ENCODE results near the gene PILRA. TPM values are rescaled to one million over a fixed set of nuclear protein-coding genes. Genes with fewer than 3 reads are reported as not detected.

The PILRA gene
- total RNA-seq, 1 donor from 2014 or later: 2.2 TPM

- DNase-seq: no peak
- no peaks in the 10 kb centered on the region for H3K9me3 Mint-ChIP-seq
- H3K36me3 Mint-ChIP-seq (ENCODE audit: low read depth): no peaks in the 10 kb centered on the region
- no peak for TF ChIP-seq CTCF (IDR thresholded peaks at IDR 0.05)
- no peak overlapping the region for H3K4me3 Mint-ChIP-seq
- CTCF ChIA-PET: interaction anchor here (1.1 kb wide), 1 partner anchor 23 kb away, joined by 3 read pairs; no protein-coding TSS in a partner anchor
- no peak overlapping the region for H3K27ac Mint-ChIP-seq
- ATAC-seq (ENCODE audit: low read depth): no peak
- POLR2A ChIA-PET: interaction anchor here (0.7 kb wide), 1 partner anchor 16 kb away, joined by 3 read pairs; no protein-coding TSS in a partner anchor
- intact Hi-C loops (cut with micrococcal nuclease): no loop called here
- H3K4me1 Mint-ChIP-seq: peaks cover 11% of the 10 kb centered on the region
- no peaks in the 10 kb centered on the region for H3K27me3 Mint-ChIP-seq
Observed at GRCh38 chr7:100384628-100385294, 11.5 kb downstream of the PILRA start.

GRCh38 chr7:100386940-100387339 lies 13.7 kb downstream of the PILRA start:
- H3K27me3 Mint-ChIP-seq: no peaks in the 10 kb centered on the region
- CTCF ChIA-PET: interaction anchor here (0.7 to 1.4 kb wide), 2 partner anchors 21 to 128 kb away, joined by 3 read pairs; no protein-coding TSS in a partner anchor
- no peak for ATAC-seq (ENCODE audit: low read depth)
- no peak overlapping the region for H3K27ac Mint-ChIP-seq
- no peaks in the 10 kb centered on the region for H3K36me3 Mint-ChIP-seq (ENCODE audit: low read depth)
- DNase-seq: no peak
- intact Hi-C loops (cut with micrococcal nuclease): no loop called here
- H3K4me3 Mint-ChIP-seq: no peak overlapping the region
- no peak for TF ChIP-seq CTCF (IDR thresholded peaks at IDR 0.05)
- H3K4me1 Mint-ChIP-seq: peaks cover 6% of the 10 kb centered on the region
- POLR2A ChIA-PET: no interaction called here
- no peaks in the 10 kb centered on the region for H3K9me3 Mint-ChIP-seq

- POLR2A ChIA-PET: no interaction called here
- intact Hi-C loops (cut with micrococcal nuclease): no loop called here
- no peak for DNase-seq
- CTCF ChIA-PET: interaction anchor here (0.9 to 1.4 kb wide), 2 partner anchors 20 to 29 kb away, joined by 3 read pairs; no protein-coding TSS in a partner anchor
- no peaks in the 10 kb centered on the region for H3K36me3 Mint-ChIP-seq (ENCODE audit: low read depth)
- no peak overlapping the region for H3K4me3 Mint-ChIP-seq
- no peaks in the 10 kb centered on the region for H3K9me3 Mint-ChIP-seq
- H3K27me3 Mint-ChIP-seq: no peaks in the 10 kb centered on the region
- H3K27ac Mint-ChIP-seq: no peak overlapping the region
- TF ChIP-seq CTCF (IDR thresholded peaks at IDR 0.05): no peak
- ATAC-seq (ENCODE audit: low read depth): no peak
- peaks cover 14% of the 10 kb centered on the region for H3K4me1 Mint-ChIP-seq
Observed at GRCh38 chr7:100387695-100388094, 14.4 kb downstream of the PILRA start.

GRCh38 chr7:100389437-100390088 lies 16.3 kb downstream of the PILRA start:
- no peak overlapping the region for H3K4me3 Mint-ChIP-seq
- no peaks in the 10 kb centered on the region for H3K36me3 Mint-ChIP-seq (ENCODE audit: low read depth)
- ATAC-seq (ENCODE audit: low read depth): no peak
- H3K9me3 Mint-ChIP-seq: no peaks in the 10 kb centered on the region
- TF ChIP-seq CTCF (IDR thresholded peaks at IDR 0.05): no peak
- intact Hi-C loops (cut with micrococcal nuclease): no loop called here
- DNase-seq: no peak
- ChIA-PET CTCF (interaction anchor here (1.8 kb wide), 1 partner anchor 17 kb away, joined by 5 read pairs; no protein-coding TSS in a partner anchor), POLR2A (interaction anchor here (0.7 to 1.5 kb wide), 3 partner anchors 21 to 38 kb away, joined by 3 to 18 read pairs (median 4); no protein-coding TSS in a partner anchor)
- H3K27me3 Mint-ChIP-seq: no peaks in the 10 kb centered on the region
- peaks cover 27% of the 10 kb centered on the region for H3K4me1 Mint-ChIP-seq
- H3K27ac Mint-ChIP-seq: no peak overlapping the region
